HG03175 (cell line): Measurements from ENCODE around the gene PLK2.
A peak's percentile ranks its signal among the peaks of the same experiment; 100 is the strongest.

Source experiments
- ATAC-seq: cut with Tn5 transposase; IDR thresholded peaks from one replicate; pipeline ENCODE4 v1.9.1; 2021; ENCODE audit warnings: mild to moderate bottlenecking, moderate library complexity; ENCODE audit not compliant: unreplicated experiment

The PLK2 gene

GRCh38 chr5:58481066-58481676, 21.3 kb upstream of the PLK2 start:
- no peak for ATAC-seq

GRCh38 chr5:58477760-58478376, 18.0 kb upstream of the PLK2 start:
- no peak for ATAC-seq

- no peak for ATAC-seq
Observed at GRCh38 chr5:58475404-58475803, 15.5 kb upstream of the PLK2 start.

GRCh38 chr5:58469896-58470295, 10.0 kb upstream of the PLK2 start:
- ATAC-seq, result no peak

- ATAC-seq, result peak; percentile 99
Observed at GRCh38 chr5:58466939-58467338, 7.1 kb upstream of the PLK2 start.

- ATAC-seq, result no peak
Observed at GRCh38 chr5:58462623-58463230, 2.8 kb upstream of the PLK2 start.

GRCh38 chr5:58462154-58462553, 2.3 kb upstream of the PLK2 start:
- no peak for ATAC-seq

GRCh38 chr5:58460732-58461286, 923 bp upstream of the PLK2 start:
- peak; percentile 81 for ATAC-seq

- ATAC-seq, result no peak
Observed at GRCh38 chr5:58459146-58460001, 512 bp downstream of the PLK2 start.

- no peak for ATAC-seq
Observed at GRCh38 chr5:58458743-58459145, 1.1 kb downstream of the PLK2 start.

- no peak for ATAC-seq
Observed at GRCh38 chr5:58458141-58458742, 1.6 kb downstream of the PLK2 start.

- no peak for ATAC-seq
Observed at GRCh38 chr5:58457050-58457449, 2.8 kb downstream of the PLK2 start.

GRCh38 chr5:58456486-58456885, 3.4 kb downstream of the PLK2 start:
- no peak for ATAC-seq

GRCh38 chr5:58456026-58456425, 3.9 kb downstream of the PLK2 start:
- ATAC-seq, result no peak

- ATAC-seq, result no peak
Observed at GRCh38 chr5:58455480-58455879, 4.4 kb downstream of the PLK2 start.

- ATAC-seq, result no peak
Observed at GRCh38 chr5:58455066-58455465, 4.8 kb downstream of the PLK2 start.

- no peak for ATAC-seq
Observed at GRCh38 chr5:58454025-58454424, 5.9 kb downstream of the PLK2 start.

GRCh38 chr5:58453306-58453705, 6.6 kb downstream of the PLK2 start:
- ATAC-seq, result no peak

GRCh38 chr5:58452566-58453258, 7.2 kb downstream of the PLK2 start:
- no peak for ATAC-seq
